GM19239 (cell line): Measurements from ENCODE around the gene CFHR4.
"Not testable (repeated sequence)": the region's sequence is repeated elsewhere in the genome, so short reads cannot be mapped to it uniquely, and the experiment has no call there.

Experiments used
- DNase-seq: peaks from one replicate; pipeline ENCODE4 v3.0.0; 2011; ENCODE audit warnings: low spot score; ENCODE audit not compliant: insufficient read length
- FAIRE-seq: peaks from 2 replicates; lab custom pipeline; 2011; peaks lifted over from hg19 to GRCh38; lab: Jason Lieb, UNC

Gene CFHR4

DNA sequence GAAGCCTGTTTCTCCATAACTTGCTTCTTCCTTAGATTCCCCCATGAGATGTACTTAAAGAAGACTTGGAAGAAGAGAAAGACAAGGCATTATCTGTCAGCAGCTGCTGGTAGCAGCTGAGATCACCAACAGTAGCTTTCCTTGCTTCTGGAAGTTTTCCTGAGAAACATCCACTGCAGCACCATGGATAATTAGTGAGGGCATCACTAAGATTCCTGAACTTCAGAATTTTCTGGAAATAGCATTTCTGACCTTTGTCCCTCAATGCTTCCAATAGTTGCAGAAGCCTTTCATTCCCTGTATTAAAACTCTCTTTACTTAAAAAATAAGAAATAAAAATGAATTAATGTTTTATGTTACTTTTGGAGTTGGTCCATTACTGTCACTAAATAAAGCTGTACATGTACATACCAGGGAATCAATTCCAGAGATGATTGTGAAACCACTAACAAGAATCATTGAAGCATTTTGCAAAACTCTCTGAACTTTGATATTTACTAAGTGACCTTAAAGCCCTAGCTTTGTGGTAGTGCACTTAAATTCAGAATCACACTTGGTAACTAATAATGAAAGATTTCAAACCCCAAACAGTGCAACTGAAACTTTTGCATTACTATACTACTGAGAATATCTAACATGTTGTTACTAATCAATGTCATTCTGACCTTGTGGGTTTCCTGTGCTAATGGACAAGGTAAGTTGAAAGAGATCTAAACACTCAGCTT is at the start of gene CFHR4:
Gene CFHR4 (plus strand): TSS at position 538 of the 725 bp plus-strand sequence. CDS start 99 bp downstream, at position 637.
- FAIRE-seq = no peak
- DNase-seq = no peak

DNA sequence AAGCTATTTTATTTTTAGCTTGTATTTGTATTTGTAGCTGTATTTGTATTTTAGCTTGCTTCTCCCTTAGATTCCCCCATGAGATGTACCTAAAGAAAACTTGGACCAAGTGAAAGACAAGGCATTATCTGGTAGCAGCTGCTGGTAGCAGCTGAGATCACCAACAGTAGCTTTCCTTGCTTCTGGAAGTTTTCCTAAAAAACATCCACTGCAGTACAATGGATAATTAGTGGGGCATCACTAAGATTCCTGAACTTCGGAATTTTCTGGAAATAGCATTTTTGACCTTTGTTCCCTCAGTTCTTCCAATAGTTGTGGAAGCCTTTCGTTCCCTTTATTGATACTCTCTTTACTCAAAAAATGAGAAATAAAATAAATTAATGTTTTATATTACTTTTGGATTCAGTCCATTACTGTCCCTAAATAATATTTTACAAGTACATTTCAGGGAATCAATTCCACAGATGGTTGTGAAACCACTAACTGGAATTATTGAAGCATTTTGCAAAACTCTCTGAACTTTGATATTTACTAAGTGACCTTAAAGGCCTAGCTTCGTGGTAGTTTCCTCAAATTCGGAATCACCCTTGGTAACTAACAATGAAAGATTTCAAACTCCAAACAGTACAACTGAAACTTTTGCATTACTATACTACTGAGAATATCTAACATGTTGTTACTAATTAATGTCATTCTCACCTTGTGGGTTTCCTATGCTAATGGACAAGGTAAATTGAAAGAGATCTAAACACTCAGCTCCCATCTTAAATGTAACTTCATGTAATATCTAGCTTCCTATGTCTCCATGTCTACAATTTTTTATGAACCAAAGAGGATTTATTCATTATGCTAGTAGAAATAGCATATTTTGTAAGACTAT is 38.0 kb upstream of the CFHR4 start:
- not testable (repeated sequence) for FAIRE-seq, DNase-seq

DNA sequence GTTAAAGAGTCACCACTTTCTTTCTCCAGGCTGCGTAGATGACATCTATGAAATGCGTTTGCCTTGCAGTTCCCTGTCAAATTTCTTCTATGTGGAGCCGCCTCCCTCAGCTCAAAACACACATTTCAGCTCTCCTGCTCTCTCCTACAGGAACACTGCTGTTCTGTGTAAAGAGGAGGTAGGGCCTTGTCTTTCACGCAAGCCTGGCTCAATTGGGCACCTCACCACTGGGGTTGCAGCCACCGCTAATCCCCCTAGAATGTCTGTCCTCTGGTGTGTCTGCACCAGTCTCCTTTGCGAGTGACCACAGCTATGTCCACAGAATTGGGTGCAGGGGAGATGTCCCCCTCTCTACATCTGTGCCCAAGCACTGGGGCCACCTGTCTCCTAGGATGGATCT is 31.8 kb upstream of the CFHR4 start:
- no peak for DNase-seq
- FAIRE-seq = no peak

DNA sequence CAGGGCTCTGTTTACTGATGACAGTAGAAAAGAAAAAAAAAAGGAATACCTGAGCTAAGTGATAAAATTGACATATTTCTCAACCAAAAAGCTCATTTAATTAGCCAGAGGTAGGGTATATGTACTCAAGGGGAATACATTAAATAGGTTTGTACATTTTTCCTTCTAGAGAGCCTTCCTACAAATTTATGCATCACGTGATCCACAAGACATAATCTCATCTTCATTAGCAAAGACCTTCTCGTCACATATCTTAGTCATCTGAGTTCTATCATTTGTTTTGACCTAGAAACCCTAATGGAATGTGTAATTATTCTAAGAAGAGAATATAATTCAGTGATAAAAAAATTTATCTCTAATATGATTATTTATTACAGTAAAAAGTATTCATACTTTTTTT is 30.7 kb upstream of the CFHR4 start:
- DNase-seq = no peak
- FAIRE-seq = no peak

DNA sequence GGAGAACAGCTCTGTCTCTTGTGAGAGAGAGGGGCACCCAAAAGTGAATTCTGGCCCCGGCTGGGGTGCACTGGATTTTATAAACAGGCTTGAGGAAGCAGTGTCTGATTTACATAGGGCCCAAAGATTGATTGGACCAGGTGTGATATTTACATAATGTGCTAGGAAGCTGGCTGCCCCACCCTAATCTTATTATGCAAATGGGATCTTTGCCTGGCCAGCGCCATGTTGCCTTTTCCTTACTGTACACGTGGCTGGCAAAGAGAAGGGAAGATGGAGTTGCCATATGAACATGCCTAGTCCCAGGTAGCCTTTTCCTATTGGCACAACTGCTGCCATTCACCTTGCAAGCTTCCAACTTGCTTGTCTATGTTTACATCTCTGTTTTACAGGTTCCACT is 29.0 kb upstream of the CFHR4 start:
- DNase-seq (no peak), FAIRE-seq (no peak)

DNA sequence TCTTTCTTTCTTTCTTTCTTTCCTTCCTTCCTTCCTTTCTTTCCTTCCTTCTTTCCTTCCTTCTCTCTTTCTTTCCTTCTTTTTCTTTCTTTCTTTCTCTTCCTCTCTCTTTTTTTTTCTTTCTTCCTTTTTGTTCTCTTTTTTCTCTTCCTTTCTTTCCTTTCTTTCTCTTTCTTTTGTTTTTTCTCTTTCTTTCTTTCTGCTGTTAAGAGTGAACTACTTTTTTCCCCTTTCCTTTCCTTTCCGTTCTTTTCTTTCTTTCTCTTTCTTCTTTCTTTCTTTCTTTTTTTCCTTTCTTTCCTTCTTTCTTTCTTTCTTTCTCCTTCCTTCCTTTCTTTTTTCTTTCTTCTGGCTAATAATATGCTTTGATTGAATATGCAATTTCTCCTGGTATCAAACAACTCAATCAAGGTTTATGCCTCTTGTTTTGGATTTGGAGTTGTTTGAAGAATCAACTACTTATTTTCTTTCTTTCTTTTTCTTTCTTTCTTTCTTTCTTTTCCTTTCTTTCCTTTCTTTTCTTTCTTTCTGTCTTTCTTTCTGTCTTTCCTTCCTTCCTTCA is 27.4 kb upstream of the CFHR4 start:
- DNase-seq (no peak), FAIRE-seq (no peak)

DNA sequence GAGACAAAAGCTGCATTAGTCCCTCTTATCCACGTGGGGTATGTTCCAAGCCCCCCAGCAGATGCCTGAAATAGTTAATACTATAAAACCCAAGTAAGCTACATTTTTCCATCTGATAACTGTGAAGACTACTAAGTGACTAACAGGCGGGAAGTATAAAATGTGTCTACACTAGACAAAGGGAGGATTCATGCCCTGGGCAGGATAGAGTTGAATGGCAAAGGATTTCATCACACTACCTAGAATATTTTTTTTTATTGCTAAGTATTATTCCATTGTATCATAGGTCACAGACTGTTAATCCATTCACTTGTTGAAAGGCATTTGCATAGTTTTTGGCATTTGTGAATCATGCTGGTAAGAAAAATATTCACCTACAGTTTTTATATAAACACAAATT is 26.4 kb upstream of the CFHR4 start:
- no peak for DNase-seq
- FAIRE-seq = no peak

DNA sequence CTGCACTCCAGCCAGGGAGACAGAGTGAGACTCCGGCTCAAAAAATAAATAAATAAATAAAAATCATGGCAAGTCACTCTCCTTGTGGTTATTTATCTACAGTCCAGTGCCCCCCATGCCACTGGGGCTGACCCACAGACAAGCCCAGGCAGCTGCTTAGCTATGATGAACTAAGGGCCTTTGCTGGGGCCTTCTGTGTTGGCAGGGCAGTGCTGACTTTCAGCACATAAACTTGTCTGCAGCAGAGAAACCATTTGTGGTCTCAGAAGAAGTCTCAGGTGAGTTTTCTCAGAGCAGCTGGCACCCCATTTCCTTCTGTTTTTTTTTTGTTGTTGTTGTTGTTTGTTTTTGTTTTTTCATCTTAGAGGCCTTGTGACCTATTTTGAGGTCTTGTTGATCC is 20.9 kb upstream of the CFHR4 start:
- DNase-seq (no peak), FAIRE-seq (no peak)

DNA sequence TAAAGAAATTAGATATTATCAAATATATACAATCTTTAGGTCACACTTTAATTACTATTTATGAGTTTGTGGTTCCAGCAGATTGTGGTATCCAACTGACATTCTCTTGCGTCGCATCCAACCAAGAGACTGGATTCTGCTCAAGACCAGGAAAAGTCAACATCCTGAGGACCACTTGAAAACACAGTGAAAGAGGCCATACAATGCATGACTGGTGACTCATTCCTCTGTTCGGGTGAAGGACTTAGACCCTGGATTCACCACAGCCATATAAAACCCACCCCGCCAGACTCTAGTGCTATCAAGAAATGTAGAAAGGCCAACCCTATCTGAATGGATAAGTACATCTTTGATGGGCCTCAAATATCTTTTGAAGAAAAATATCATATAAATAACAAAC is 14.5 kb upstream of the CFHR4 start:
- DNase-seq = no peak
- FAIRE-seq = no peak

DNA sequence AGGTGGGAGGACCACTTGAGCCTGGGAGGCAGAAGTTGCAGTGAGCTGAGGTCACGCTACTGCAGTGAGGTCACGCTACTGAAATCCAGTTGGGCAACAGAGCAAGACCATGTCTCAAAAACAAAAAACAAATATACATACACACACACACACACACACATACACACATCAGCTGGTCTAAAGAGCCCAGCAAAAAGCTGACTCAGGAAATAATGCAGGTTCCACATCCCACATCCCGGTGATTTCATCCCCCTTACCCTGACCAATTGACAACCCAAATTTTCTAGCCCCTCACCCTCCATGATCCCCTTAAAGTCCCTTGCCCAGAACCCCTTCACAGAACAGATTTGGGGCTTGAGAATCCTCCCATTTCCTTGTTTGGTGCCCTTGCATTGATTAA is 11.9 kb upstream of the CFHR4 start:
- no peak for DNase-seq
- FAIRE-seq = no peak

DNA sequence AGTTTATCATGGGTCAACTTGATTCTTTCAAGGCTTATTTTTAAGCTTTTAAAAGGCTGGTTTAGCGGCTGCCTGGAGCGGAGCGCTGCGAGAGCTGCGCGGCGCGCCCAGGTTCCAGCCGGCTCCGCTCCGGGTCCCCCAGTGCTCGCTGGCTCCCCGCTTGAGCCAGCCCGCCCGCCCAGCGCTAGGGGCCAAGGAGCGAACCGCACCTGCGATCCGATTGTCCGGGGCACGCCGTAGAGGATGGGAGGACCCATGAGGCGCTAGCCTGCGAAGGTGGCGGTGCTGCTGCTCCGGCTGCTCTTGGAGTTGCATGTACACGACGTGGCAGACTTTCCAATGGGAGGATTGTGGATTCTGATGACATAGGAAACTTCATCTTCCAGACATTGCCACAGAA is 9.9 kb upstream of the CFHR4 start:
- DNase-seq = no peak
- FAIRE-seq = no peak

DNA sequence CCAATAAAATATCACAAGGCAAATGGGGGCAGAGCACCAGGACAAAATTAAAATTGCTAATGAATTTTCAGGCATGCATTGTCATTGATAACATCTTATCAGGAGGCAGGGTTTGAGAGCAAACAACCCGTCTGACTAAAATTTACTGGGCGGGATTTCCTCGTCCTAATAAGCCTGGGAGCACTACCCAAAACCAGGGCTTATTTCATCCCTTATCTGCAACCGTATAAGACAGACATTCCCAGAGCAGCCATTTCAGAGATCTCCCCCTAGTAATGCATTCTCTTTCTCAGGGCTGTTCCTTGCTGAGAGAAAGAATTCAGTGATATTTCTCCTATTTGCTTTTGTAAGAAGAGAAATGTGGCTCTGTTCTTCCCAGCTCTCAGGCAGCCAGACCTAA is 1.3 kb upstream of the CFHR4 start:
- DNase-seq, FAIRE-seq: not testable (repeated sequence)

DNA sequence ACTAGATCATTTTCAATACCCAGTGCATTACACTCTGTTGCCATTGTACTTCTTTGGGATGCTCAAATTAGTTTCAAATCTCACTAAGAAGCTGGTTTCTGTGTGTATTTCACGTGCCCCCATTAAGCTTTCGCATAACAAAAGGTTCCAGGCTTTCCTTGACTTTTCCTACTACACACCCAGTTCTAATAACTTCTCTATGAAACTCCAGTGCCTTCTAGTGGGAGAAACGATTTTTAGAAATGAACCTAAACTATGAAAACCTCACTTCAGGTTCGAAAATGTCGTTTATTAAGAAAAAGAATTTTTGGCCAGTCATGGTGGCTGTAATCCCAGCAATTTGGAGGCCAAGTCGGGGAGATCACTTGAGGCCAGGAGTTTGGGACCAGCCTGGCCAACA is 2.8 kb downstream of the CFHR4 start:
- no peak for FAIRE-seq
- no peak for DNase-seq

DNA sequence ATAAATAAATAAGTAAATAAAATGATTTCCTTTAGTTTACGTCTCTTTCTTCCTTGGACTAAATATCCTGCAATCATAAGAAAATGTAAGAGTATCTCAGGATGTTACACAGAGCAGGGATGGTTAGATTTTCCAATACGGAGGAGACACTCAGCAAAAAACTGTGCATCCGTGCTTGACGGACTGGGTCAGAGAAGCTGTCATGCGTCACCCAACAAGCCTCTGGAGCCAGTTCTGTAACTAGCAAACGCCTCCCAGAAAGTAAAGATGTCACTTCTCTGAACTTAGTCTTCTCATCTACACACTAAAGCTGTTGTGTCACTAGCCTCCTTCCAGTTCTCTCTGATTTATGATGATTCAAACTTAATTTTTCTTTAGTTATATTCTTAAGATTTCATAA is 3.4 kb downstream of the CFHR4 start:
- FAIRE-seq (peak; percentile 31), DNase-seq (no peak)

DNA sequence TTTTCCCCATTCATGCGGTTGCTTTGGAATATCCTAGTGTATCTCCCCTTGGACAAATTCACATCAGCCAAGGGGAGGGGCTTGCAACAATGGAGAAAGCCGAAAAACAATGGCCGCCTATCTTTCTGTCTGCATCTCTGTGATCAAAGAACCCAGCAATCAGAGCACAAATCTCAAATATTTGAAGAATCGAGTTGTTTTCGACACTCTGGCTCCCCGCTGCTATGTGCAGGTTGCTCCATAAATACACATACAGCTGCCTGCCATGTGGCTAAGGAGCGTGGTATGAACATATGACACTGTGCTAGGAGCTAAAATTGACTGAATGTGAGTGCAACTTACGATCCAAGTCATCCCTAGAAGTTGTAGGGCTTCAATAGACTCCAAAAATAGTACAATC is 8.5 kb downstream of the CFHR4 start:
- FAIRE-seq = no peak
- DNase-seq = no peak

DNA sequence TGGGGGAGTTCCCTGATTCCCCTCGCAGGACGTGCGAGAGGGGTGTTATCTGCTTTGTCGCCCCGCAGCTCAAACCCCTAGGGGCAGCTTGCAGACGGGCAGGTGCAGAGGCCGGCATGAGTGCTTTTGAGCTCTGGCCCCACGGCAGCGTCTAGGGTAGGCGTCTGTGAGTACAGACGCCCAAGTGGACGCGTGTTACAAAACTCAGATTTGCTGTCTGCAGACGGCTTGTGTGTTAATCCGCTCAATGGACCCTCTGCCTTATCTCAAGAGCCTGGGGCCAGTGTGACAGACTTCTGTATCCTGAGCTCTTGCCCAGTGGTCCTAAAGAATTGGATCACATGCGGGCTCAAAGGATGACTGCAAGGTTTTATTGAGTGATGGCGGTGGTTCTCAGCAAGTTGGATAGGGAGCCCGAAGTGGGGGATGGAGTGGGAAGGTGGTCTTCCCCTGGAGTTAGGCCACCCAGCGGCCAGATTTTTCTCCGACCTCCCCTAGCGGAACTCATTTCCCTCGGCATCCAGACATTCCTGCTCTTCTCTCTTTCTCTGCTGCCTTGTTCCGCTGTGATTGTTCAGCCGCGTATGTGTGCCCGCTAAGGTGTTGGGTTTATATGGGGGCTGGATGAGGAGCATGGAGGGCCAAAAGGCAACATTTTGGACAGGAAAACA is 9.4 kb downstream of the CFHR4 start:
- no peak for FAIRE-seq
- no peak for DNase-seq

DNA sequence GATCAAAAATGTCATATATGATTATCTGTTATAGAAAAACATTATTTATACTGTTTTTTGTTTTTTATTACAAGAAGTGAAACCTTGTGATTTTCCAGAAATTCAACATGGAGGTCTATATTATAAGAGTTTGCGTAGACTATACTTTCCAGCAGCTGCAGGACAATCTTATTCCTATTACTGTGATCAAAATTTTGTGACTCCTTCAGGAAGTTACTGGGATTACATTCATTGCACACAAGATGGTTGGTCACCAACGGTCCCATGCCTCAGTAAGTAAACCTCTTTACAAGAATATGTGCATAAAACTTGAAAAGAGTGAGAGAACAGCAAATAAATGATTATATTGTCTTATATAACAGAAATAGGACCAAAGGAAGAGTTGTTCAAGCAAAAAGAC is 14.5 kb downstream of the CFHR4 start:
- no peak for FAIRE-seq
- DNase-seq = no peak

DNA sequence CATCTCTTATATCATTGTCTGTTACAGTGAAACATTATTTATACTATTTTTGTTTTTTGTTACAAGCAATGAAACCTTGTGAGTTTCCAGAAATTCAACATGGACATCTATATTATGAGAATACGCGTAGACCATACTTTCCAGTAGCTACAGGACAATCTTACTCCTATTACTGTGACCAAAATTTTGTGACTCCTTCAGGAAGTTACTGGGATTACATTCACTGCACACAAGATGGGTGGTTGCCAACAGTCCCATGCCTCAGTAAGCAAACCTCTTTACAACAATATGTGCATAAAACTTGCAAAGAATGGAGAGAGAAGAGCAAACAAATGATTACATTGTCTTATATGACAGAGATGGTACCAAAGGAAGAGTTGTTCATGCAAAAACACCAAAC is 22.4 kb downstream of the CFHR4 start:
- DNase-seq (no peak), FAIRE-seq (no peak)

DNA sequence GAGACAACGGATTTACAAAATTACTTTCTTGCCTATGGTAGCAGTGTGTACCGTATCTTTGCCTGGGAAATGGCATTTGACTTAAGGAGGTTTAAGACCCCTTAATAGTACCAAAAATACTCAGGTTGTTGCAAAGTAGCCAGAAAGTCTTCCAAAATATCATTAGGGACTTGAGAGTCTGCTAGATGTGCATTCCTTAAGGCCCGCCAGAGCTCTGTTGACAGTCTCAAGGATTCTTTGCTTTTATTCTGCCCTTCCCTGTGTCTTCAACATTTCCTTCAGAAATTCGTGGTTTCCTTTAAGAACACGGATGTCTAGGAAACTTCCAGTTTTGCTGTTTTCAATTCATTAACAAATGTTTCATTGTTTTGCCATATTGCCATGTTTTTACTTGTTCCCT is 24.4 kb downstream of the CFHR4 start:
- FAIRE-seq = not testable (repeated sequence)

DNA sequence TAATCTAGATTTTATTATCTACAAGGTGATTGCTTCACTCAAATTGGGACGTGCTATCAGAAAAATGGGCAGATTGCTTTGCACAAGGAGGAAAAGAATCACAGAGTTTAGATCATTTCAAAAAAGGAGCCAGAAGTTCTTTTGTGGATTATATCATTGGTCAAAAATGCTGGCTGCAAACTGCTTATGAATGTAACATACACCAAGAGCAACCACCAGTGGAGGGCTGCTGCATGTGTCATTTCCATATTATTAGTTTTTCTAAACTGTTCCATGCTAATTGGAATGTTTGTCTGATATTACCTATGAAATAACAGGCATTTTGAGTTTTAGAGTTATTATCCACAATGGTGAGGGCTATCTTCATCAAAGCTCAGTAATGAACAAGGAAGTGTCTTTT is 39.0 kb downstream of the CFHR4 start:
- FAIRE-seq, DNase-seq: not testable (repeated sequence)

More for the DNA sequence above, 24.4 kb downstream of the CFHR4 start:
- DNase-seq = not testable (repeated sequence)

DNA sequence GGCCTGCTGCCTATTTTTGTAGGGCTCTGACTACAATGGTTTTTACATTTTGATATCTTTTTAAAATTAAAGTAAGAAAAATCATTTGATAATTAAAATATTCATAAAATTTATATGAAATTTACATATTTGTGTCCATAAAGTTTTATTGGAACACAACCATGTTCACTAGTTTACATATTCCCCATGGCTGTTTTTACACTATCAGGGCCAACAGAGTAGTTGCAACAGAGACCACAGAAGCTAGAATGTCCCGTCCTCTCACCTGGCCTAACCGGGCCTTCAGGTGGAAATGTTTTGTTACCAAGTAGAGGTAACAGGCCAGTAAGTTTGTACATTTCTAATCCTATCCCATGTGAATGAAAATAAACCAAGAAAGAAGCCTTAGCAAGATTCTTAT is 45.0 kb downstream of the CFHR4 start:
- FAIRE-seq, DNase-seq: not testable (repeated sequence)
